Nephron (organoid): ENCODE measurements around the gene TREH.
"Not testable (repeated sequence)": the region's sequence is repeated elsewhere in the genome, so short reads cannot be mapped to it uniquely, and the experiment has no call there.

Source experiments
- H3K27ac Mint-ChIP-seq, 3 experiments: 2 replicates each; pipeline ENCODE4 v1.8.0; 2020; ENCODE audit warnings: mixed read lengths in 3 of 3, mild to moderate bottlenecking in 2 of 3, moderate library complexity in 1 of 3
- H3K27me3 Mint-ChIP-seq: 2 replicates; pipeline ENCODE4 v1.8.0; 2021; ENCODE audit warnings: low read depth, mild to moderate bottlenecking, moderate library complexity, mixed read lengths
- H3K36me3 Mint-ChIP-seq: 2 replicates; pipeline ENCODE4 v1.8.0; 2020; ENCODE audit warnings: low read depth, mixed read lengths
- H3K4me1 Mint-ChIP-seq: 2 replicates; pipeline ENCODE4 v1.8.0; 2020; ENCODE audit warnings: mixed read lengths
- H3K4me3 Mint-ChIP-seq, 3 experiments: 2 replicates each; pipeline ENCODE4 v1.8.0; 2020; ENCODE audit warnings: mild to moderate bottlenecking in 3 of 3, mixed read lengths in 3 of 3, moderate library complexity in 2 of 3
- H3K9me3 Mint-ChIP-seq: 2 replicates; pipeline ENCODE4 v1.8.0; 2020; ENCODE audit warnings: mixed read lengths
- CTCF ChIP-seq, 3 experiments: fragments of 200-600 bp; sonication (generic); IDR thresholded peaks; one replicate each; pipeline ENCODE4 v1.5.0; 2021; ENCODE audit warnings: antibody characterized with exemption in 3 of 3; ENCODE audit not compliant: unreplicated experiment in 3 of 3

TREH gene

DNA sequence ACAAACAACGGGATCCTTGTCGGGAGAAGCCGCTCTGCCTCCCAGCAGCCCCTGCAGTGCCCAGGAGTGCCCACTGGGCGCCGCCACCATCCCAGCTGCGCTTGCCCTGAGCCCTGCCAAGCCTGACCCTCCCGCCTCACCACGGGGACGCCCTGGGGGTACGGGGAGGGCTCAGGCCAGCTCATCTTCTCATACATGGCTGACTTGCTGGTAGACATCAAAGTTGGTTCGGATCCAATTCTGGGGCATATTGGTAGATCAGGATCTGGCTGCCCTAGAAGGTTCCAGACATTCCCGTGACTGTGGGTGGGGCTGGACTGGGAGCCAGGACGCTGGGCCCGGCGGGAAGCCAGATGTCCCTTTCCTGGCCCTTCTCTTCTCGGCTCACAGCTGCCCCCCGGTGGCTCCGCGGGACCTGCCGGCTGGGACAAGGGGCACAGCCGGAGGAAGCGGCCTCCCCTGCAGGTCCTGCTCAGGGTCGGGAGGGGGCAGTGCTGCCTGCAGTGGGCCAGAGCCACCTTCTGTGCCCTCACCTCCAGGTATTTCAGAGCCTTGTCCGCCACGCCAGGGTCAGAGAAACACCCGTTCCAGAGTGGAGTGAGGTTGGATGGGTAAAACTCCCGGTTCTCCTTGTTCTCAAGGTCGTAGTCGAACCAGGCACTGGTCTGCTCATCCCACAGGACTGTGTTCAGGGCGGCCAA, 10.6 kb upstream of the TREH start:
- Mint-ChIP-seq H3K9me3 (no peaks in the 10 kb centered on the region), H3K36me3 (no peaks in the 10 kb centered on the region), H3K27ac (peak overlapping the region; percentile 54 to 93 (median 74)), H3K27me3 (peaks cover 5% of the 10 kb centered on the region), H3K4me3 (peak overlapping the region; percentile 75 to 83 (median 83)), H3K4me1 (peaks cover 15% of the 10 kb centered on the region)
- TF ChIP-seq CTCF (IDR thresholded peaks at IDR 0.05; ENCODE audit: unreplicated experiment in 3 of 3): peak; percentile 88 to 94 (median 94)

- TF ChIP-seq CTCF (IDR thresholded peaks at IDR 0.05; ENCODE audit: unreplicated experiment in 3 of 3): no peak
- no peaks in the 10 kb centered on the region for H3K36me3 Mint-ChIP-seq
- H3K27me3 Mint-ChIP-seq: peaks cover 5% of the 10 kb centered on the region
These were observed 10.0 kb upstream of the TREH start for GRCh38 chr11:118689503-118689851.

GRCh38 chr11:118688851-118689502, 9.5 kb upstream of the TREH start:
- no peak for TF ChIP-seq CTCF (IDR thresholded peaks at IDR 0.05; ENCODE audit: unreplicated experiment in 3 of 3)
- no peak overlapping the region for H3K4me3 Mint-ChIP-seq
- peaks cover 15% of the 10 kb centered on the region for H3K4me1 Mint-ChIP-seq
- peak overlapping the region in 1 of 3 experiments; percentile 73 for H3K27ac Mint-ChIP-seq
- H3K27me3 Mint-ChIP-seq: peaks cover 5% of the 10 kb centered on the region
- no peaks in the 10 kb centered on the region for H3K36me3 Mint-ChIP-seq
- H3K9me3 Mint-ChIP-seq: no peaks in the 10 kb centered on the region

More at GRCh38 chr11:118689503-118689851, 10.0 kb upstream of the TREH start:
- peaks cover 15% of the 10 kb centered on the region for H3K4me1 Mint-ChIP-seq
- no peaks in the 10 kb centered on the region for H3K9me3 Mint-ChIP-seq
- H3K27ac Mint-ChIP-seq: peak overlapping the region in 1 of 3 experiments; percentile 54
- no peak overlapping the region for H3K4me3 Mint-ChIP-seq

DNA sequence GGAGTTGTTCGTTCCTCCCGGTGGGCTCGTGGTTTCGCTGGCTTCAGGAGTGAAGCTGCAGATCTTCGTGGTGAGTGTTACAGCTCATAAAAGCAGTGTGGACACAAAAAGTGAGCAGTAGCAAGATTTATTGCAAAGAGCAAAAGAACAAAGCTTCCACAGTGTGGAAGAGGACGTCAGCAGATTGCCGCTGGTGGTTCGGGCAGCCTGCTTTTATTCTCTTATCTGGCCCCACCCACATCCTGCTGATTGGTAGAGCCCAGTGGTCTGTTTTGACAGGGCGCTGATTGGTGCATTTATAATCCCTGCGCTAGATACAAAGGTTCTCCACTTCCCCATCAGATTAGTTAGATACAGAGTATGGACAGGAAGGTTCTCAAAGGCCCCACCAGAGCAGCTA, 8.9 kb upstream of the TREH start:
- H3K9me3 Mint-ChIP-seq, H3K36me3 Mint-ChIP-seq, H3K27me3 Mint-ChIP-seq: not testable (repeated sequence)
- H3K4me1 Mint-ChIP-seq: peaks cover 14% of the 10 kb centered on the region
- peak overlapping the region in 2 of 3 experiments; percentile 51 to 73 for H3K27ac Mint-ChIP-seq
- H3K4me3 Mint-ChIP-seq: peak overlapping the region in 1 of 3 experiments; percentile 37

DNA sequence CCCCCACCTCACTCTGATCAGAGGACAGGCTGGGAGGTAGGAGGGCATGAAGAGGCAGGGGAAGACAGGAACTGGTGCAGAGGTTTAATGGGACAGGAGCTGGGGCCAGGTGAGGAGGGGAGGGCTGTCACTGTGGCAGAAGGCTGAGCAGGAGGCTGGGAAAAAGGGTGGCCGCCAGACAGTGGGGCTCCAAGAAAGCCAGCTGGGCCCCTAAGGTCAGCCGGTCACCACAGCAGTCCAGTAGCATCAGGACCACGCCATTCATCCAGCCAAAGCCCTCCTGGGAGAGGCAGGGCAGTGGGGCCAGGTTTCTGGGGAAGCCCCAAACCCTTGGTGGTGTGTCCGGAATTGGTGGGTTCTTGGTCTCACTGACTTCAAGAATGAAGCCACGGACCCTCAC, 8.5 kb upstream of the TREH start:
- H3K27me3 Mint-ChIP-seq: peaks cover 5% of the 10 kb centered on the region
- TF ChIP-seq CTCF (IDR thresholded peaks at IDR 0.05; ENCODE audit: unreplicated experiment in 3 of 3): no peak
- no peaks in the 10 kb centered on the region for H3K36me3 Mint-ChIP-seq

DNA sequence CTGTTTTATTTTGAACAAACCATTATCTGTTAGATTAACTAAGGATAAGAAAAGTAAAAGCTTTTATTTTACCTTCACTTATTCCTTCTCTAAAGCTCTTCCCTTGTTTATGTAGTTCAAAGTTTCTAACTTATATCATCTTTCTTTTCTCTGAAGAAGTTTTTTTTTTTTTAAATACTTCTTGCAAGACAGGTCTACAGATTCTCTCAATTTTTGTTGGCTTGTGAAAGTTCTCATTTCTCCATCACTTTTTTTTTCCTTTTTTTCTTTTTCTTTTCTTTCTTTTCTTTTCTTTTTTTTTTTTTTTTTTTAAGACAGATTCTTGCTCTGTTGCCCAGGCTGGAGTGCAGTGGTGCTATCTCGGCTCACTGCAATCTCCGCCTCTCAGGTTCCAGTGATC, 4.7 kb upstream of the TREH start:
- Mint-ChIP-seq H3K4me1 (peaks cover 5% of the 10 kb centered on the region), H3K4me3 (no peak overlapping the region), H3K27ac (no peak overlapping the region), H3K27me3 (peaks cover 11% of the 10 kb centered on the region), H3K36me3 (no peaks in the 10 kb centered on the region), H3K9me3 (no peaks in the 10 kb centered on the region)
- TF ChIP-seq CTCF (IDR thresholded peaks at IDR 0.05; ENCODE audit: unreplicated experiment in 3 of 3): no peak

More for the DNA sequence above, 8.5 kb upstream of the TREH start:
- Mint-ChIP-seq H3K9me3 (no peaks in the 10 kb centered on the region), H3K4me1 (peaks cover 10% of the 10 kb centered on the region), H3K4me3 (peak overlapping the region in 1 of 3 experiments; percentile 37), H3K27ac (peak overlapping the region in 2 of 3 experiments; percentile 51 to 73)

- not testable (repeated sequence) for H3K4me3 Mint-ChIP-seq, H3K4me1 Mint-ChIP-seq, H3K9me3 Mint-ChIP-seq, H3K27ac Mint-ChIP-seq, H3K36me3 Mint-ChIP-seq
- H3K27me3 Mint-ChIP-seq: peaks cover 11% of the 10 kb centered on the region
These were observed 3.5 kb upstream of the TREH start for GRCh38 chr11:118682939-118683338.
